Measurements from ENCODE around the gene CIRBP.

CIRBP gene

DNA sequence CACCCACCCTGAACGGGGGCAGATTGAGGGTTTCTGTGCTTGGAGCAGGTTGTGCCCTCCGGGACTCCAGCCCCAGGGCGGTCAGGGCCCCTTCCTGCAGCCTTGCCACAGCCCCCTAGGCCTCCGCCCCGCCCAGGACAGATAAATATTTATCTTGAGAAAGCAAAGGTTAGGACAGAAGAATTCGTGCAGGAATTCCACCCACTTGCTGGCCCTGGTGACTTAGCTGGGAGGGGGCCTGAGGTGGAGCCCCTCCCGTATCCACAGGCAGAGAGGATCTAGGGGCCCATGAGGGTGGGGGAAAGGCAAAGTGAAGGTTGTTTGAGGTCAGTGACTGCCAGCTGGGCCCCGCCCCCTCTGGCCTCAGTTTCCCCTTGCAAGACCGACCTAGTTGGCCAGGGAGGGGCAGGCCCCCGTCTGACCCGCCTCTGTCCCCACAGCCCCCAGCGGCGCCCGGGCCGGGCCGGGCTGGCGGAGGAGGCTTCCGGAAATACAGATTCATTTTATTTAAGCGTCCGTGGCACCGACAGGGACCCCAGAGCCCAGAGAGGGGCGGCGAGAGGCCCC, 15.5 kb upstream of the CIRBP start:
- TF ChIP-seq EP300 (IDR thresholded peaks at IDR 0.05; ENCODE audit: borderline replicate concordance): no peak
- no peak for TF ChIP-seq TAF1 (IDR thresholded peaks at IDR 0.05; ENCODE audit: low read depth)
- TF ChIP-seq NFIC (IDR thresholded peaks at IDR 0.05): no peak
- TF ChIP-seq, protein P1, sequence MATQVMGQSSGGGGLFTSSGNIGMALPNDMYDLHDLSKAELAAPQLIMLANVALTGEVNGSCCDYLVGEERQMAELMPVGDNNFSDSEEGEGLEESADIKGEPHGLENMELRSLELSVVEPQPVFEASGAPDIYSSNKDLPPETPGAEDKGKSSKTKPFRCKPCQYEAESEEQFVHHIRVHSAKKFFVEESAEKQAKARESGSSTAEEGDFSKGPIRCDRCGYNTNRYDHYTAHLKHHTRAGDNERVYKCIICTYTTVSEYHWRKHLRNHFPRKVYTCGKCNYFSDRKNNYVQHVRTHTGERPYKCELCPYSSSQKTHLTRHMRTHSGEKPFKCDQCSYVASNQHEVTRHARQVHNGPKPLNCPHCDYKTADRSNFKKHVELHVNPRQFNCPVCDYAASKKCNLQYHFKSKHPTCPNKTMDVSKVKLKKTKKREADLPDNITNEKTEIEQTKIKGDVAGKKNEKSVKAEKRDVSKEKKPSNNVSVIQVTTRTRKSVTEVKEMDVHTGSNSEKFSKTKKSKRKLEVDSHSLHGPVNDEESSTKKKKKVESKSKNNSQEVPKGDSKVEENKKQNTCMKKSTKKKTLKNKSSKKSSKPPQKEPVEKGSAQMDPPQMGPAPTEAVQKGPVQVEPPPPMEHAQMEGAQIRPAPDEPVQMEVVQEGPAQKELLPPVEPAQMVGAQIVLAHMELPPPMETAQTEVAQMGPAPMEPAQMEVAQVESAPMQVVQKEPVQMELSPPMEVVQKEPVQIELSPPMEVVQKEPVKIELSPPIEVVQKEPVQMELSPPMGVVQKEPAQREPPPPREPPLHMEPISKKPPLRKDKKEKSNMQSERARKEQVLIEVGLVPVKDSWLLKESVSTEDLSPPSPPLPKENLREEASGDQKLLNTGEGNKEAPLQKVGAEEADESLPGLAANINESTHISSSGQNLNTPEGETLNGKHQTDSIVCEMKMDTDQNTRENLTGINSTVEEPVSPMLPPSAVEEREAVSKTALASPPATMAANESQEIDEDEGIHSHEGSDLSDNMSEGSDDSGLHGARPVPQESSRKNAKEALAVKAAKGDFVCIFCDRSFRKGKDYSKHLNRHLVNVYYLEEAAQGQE (IDR thresholded peaks at IDR 0.05; ENCODE audit: low read depth): no peak
- no peak for TF ChIP-seq TCF12 (IDR thresholded peaks at IDR 0.05; ENCODE audit: low read depth)
- TF ChIP-seq CEBPB (IDR thresholded peaks at IDR 0.05): no peak
- TF ChIP-seq EGR1 (IDR thresholded peaks at IDR 0.05): no peak
- no peak for TF ChIP-seq CREB1 (IDR thresholded peaks at IDR 0.05; ENCODE audit: low read depth)
- no peak for TF ChIP-seq FOXM1 (IDR thresholded peaks at IDR 0.05; ENCODE audit: borderline replicate concordance, low read depth)
- no peak for TF ChIP-seq YY1 (IDR thresholded peaks at IDR 0.05; ENCODE audit: low read depth)
- TF ChIP-seq TEAD4 (IDR thresholded peaks at IDR 0.05): no peak
- TF ChIP-seq, protein P2, sequence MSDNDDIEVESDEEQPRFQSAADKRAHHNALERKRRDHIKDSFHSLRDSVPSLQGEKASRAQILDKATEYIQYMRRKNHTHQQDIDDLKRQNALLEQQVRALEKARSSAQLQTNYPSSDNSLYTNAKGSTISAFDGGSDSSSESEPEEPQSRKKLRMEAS (IDR thresholded peaks at IDR 0.05): no peak
- no peak for TF ChIP-seq RAD21 (IDR thresholded peaks at IDR 0.05; ENCODE audit: low read depth)
- no peak for TF ChIP-seq ZBTB7A (IDR thresholded peaks at IDR 0.05; ENCODE audit: low read depth)
- TF ChIP-seq, protein P3, sequence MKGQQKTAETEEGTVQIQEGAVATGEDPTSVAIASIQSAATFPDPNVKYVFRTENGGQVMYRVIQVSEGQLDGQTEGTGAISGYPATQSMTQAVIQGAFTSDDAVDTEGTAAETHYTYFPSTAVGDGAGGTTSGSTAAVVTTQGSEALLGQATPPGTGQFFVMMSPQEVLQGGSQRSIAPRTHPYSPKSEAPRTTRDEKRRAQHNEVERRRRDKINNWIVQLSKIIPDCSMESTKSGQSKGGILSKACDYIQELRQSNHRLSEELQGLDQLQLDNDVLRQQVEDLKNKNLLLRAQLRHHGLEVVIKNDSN (IDR thresholded peaks at IDR 0.05): no peak

DNA sequence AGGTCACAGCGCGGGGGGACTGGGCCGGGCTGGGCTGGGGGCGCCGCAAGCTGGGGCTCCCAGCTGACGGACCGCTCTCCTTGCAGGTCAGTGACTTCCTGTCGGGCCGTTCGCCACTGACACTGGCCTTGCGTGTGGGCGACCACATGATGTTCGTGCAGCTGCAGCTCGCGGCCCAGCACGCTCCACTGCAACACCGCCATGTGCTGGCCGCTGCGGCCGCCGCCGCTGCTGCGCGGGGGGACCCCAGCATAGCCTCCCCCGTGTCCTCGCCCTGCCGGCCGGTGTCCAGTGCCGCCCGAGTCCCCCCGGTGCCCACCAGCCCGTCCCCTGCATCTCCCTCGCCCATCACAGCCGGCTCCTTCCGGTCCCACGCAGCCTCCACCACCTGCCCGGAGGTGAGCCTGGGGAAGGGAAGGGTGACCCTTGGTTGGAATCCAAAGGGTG, 15.0 kb upstream of the CIRBP start:
- no peak for TF ChIP-seq RAD21 (IDR thresholded peaks at IDR 0.05; ENCODE audit: low read depth)
- TF ChIP-seq ZBTB7A (IDR thresholded peaks at IDR 0.05; ENCODE audit: low read depth): no peak
- no peak for TF ChIP-seq CREB1 (IDR thresholded peaks at IDR 0.05; ENCODE audit: low read depth)
- TF ChIP-seq, protein P3 (IDR thresholded peaks at IDR 0.05): no peak
- TF ChIP-seq CEBPB (IDR thresholded peaks at IDR 0.05): no peak
- no peak for TF ChIP-seq EP300 (IDR thresholded peaks at IDR 0.05; ENCODE audit: borderline replicate concordance)
- TF ChIP-seq TEAD4 (IDR thresholded peaks at IDR 0.05): no peak
- TF ChIP-seq YY1 (IDR thresholded peaks at IDR 0.05; ENCODE audit: low read depth): no peak
- TF ChIP-seq FOXM1 (IDR thresholded peaks at IDR 0.05; ENCODE audit: borderline replicate concordance, low read depth): no peak
- TF ChIP-seq TAF1 (IDR thresholded peaks at IDR 0.05; ENCODE audit: low read depth): no peak
- TF ChIP-seq, protein P1 (IDR thresholded peaks at IDR 0.05; ENCODE audit: low read depth): no peak
- TF ChIP-seq EGR1 (IDR thresholded peaks at IDR 0.05): no peak
- no peak for TF ChIP-seq NFIC (IDR thresholded peaks at IDR 0.05)
- TF ChIP-seq, protein P2 (IDR thresholded peaks at IDR 0.05): no peak
- no peak for TF ChIP-seq TCF12 (IDR thresholded peaks at IDR 0.05; ENCODE audit: low read depth)

DNA sequence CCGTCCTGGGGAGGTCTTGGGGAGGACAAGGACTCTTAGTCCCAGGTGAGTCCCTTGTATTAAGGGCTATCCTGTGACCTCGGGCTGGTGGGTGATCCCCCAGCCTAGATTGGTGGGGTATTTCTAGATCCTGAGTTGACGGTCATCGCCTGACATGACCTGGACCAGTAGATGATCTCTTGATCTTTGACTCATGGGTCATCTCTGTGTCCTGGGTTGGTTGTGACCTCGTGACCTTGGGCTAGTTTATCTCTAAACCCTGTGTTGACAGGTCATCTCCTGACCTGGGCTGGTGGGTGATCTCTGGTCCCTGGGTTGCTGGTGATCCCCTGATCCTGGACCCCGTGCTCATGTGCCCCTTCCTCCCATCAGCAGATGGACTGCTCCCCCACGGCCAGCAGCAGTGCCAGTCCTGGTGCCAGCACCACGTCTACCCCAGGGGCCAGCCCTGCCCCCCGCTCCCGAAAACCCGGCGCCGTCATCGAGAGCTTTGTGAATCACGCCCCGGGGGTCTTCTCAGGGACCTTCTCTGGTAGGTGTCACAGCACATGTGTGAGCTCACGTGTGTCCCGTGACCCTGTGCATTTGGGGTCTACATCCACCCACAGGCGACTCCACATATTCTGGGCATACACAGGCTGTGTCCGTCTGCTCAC, 14.5 kb upstream of the CIRBP start:
- no peak for TF ChIP-seq EP300 (IDR thresholded peaks at IDR 0.05; ENCODE audit: borderline replicate concordance)
- no peak for TF ChIP-seq EGR1 (IDR thresholded peaks at IDR 0.05)
- no peak for TF ChIP-seq CREB1 (IDR thresholded peaks at IDR 0.05; ENCODE audit: low read depth)
- TF ChIP-seq ZBTB7A (IDR thresholded peaks at IDR 0.05; ENCODE audit: low read depth): no peak
- TF ChIP-seq, protein P3 (IDR thresholded peaks at IDR 0.05): no peak
- no peak for TF ChIP-seq TAF1 (IDR thresholded peaks at IDR 0.05; ENCODE audit: low read depth)

DNA sequence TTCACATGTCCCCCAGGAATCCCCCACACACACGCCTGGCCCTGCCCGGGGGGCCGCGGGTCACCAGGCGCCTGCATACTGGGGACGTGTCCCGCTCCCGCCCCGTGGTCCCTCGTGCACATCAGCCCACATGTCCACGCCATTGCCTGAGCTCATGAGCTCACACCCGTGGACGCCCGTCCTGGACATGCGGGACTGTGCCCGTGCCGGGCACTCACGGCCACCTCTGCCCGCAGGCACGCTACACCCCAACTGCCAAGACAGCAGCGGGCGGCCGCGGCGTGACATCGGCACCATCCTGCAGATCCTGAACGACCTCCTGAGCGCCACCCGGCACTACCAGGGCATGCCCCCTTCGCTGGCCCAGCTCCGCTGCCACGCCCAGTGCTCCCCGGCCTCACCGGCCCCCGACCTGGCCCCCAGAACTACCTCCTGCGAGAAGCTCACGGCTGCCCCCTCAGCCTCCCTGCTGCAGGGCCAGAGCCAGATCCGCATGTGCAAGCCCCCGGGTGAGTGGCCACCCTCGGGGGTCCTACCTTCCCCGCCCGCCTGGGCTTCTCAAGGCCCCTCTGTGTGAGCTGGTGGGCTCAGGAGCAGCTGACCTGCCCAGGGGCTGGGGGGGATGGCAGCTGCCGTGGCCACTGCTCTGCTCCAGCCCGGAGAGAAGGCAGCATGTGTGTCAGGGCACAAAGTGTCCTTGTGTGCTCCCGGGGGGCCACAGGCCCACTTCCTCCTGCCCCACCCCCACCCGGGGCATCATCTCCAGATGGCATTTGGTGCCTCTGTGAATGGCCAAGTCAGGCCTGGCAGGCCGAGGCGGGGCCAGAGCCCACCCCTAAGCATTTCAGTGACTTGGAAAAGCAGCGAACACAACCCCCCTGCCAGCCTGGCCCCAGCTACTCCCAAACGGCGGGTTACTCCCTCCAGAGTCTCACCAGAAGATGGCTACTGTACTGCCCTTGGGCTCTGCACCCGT, 13.7 kb upstream of the CIRBP start:
- TF ChIP-seq TCF12 (IDR thresholded peaks at IDR 0.05; ENCODE audit: low read depth): no peak
- TF ChIP-seq TAF1 (IDR thresholded peaks at IDR 0.05; ENCODE audit: low read depth): no peak
- TF ChIP-seq CREB1 (IDR thresholded peaks at IDR 0.05; ENCODE audit: low read depth): no peak
- TF ChIP-seq, protein P1 (IDR thresholded peaks at IDR 0.05; ENCODE audit: low read depth): no peak
- no peak for TF ChIP-seq FOXM1 (IDR thresholded peaks at IDR 0.05; ENCODE audit: borderline replicate concordance, low read depth)
- TF ChIP-seq, protein P2 (IDR thresholded peaks at IDR 0.05): no peak
- TF ChIP-seq CEBPB (IDR thresholded peaks at IDR 0.05): no peak
- TF ChIP-seq ZBTB7A (IDR thresholded peaks at IDR 0.05; ENCODE audit: low read depth): no peak
- TF ChIP-seq NFIC (IDR thresholded peaks at IDR 0.05): no peak
- TF ChIP-seq, protein P3 (IDR thresholded peaks at IDR 0.05): no peak
- TF ChIP-seq TEAD4 (IDR thresholded peaks at IDR 0.05): no peak
- TF ChIP-seq EGR1 (IDR thresholded peaks at IDR 0.05): no peak
- no peak for TF ChIP-seq YY1 (IDR thresholded peaks at IDR 0.05; ENCODE audit: low read depth)
- TF ChIP-seq EP300 (IDR thresholded peaks at IDR 0.05; ENCODE audit: borderline replicate concordance): no peak
- no peak for TF ChIP-seq RAD21 (IDR thresholded peaks at IDR 0.05; ENCODE audit: low read depth)

Measured in Ishikawa (cell line).